PC-3 (cell line): ENCODE data around the gene TNC. TPM values are rescaled to one million over a fixed set of nuclear protein-coding genes. Genes with fewer than 3 reads are reported as not detected.

ENCODE experiments used
- ATAC-seq: fragments of 200-7000 bp; cut with Tn5 transposase; 2 replicates; pipeline ENCODE4 v1.9.1; 2020; ENCODE audit warnings: mild to moderate bottlenecking, moderate library complexity
- BruUV-seq: library from RNA; stranded (reverse); fragments of 400-500 nt; replicated peaks from 2 replicates; lab custom pipeline; 2021; lab: Mats Ljungman, UMichigan
- CTCF ChIA-PET: fragments of 300-600 bp; sonication (Branson Sonifier 250); formaldehyde crosslinking; loops from one replicate; lab custom pipeline; 2022; ENCODE audit warnings: antibody characterized with exemption; lab: Charles Lee
- POLR2A ChIA-PET: fragments of 300-600 bp; sonication (Branson Sonifier 250); formaldehyde crosslinking; loops from one replicate; lab custom pipeline; 2022; ENCODE audit warnings: antibody characterized with exemption; ENCODE audit not compliant: unreplicated experiment; lab: Charles Lee
- DNase-seq: peaks from one replicate; pipeline ENCODE4 v3.0.0-alpha.2; 2015
- H2AFZ ChIP-seq: fragments of 300-600 bp; sonication (generic); 2 replicates; pipeline ENCODE4 v1.6.0; 2016; ENCODE audit warnings: antibody characterized with exemption, low read length
- H3F3A ChIP-seq: fragments of 300-600 bp; sonication (generic); one replicate; pipeline ENCODE4 v1.6.0; 2017; ENCODE audit warnings: antibody characterized with exemption, low read length, control low read depth, mild to moderate bottlenecking; ENCODE audit not compliant: unreplicated experiment
- H3K27ac ChIP-seq: fragments of 300-600 bp; sonication (generic); 2 replicates; pipeline ENCODE4 v1.5.1; 2016; ENCODE audit warnings: mild to moderate bottlenecking, low read length
- H3K27me3 ChIP-seq: fragments of 300-600 bp; sonication (generic); 2 replicates; pipeline ENCODE4 v1.6.1; 2016; ENCODE audit warnings: low read length, mixed read lengths
- H3K36me3 ChIP-seq: fragments of 300-600 bp; sonication (generic); 2 replicates; pipeline ENCODE4 v1.6.1; 2016; ENCODE audit warnings: low read depth, mixed run types, low read length, mixed read lengths
- H3K4me1 ChIP-seq: fragments of 300-600 bp; sonication (generic); 2 replicates; pipeline ENCODE4 v1.5.1; 2016; ENCODE audit warnings: low read length; ENCODE audit not compliant: insufficient read depth
- H3K4me2 ChIP-seq: fragments of 300-600 bp; sonication (generic); 2 replicates; pipeline ENCODE4 v1.6.0; 2016; ENCODE audit warnings: low read length
- H3K4me3 ChIP-seq: fragments of 300-600 bp; sonication (generic); 2 replicates; pipeline ENCODE4 v1.5.1; 2016; ENCODE audit warnings: mild to moderate bottlenecking, low read length, mixed read lengths
- H3K79me2 ChIP-seq: fragments of 300-600 bp; sonication (generic); 2 replicates; pipeline ENCODE4 v1.6.1; 2017; ENCODE audit warnings: low read length, mixed read lengths
- H3K9ac ChIP-seq: fragments of 300-600 bp; sonication (generic); 2 replicates; pipeline ENCODE4 v1.6.0; 2016; ENCODE audit warnings: mild to moderate bottlenecking, low read length
- H3K9me2 ChIP-seq: fragments of 300-600 bp; sonication (generic); replicated peaks from 2 replicates; pipeline ENCODE4 v1.6.1; 2016; ENCODE audit warnings: mixed run types, low read length, mixed read lengths
- H3K9me3 ChIP-seq: fragments of 300-600 bp; sonication (generic); 2 replicates; pipeline ENCODE4 v1.6.1; 2016; ENCODE audit warnings: low read length, mixed read lengths
- H4K20me1 ChIP-seq: fragments of 300-600 bp; sonication (generic); 2 replicates; pipeline ENCODE4 v1.6.1; 2016; ENCODE audit warnings: low read length, mixed read lengths
- CTCF ChIP-seq: fragments of 300-600 bp; sonication (generic); conservative IDR thresholded peaks from 2 replicates; pipeline ENCODE4 v1.5.1; 2017; ENCODE audit warnings: antibody characterized with exemption, low read depth, mild to moderate bottlenecking, low read length
- EZH2 ChIP-seq: fragments of 300-600 bp; sonication (generic); IDR thresholded peaks from one replicate; pipeline ENCODE4 v1.6.1; 2017; ENCODE audit warnings: antibody characterized with exemption, mild to moderate bottlenecking, low read length; ENCODE audit not compliant: unreplicated experiment
- EZH2phosphoT487 ChIP-seq: fragments of 300-600 bp; sonication (generic); IDR thresholded peaks from 2 replicates; pipeline ENCODE4 v1.6.1; 2018; ENCODE audit warnings: mild to moderate bottlenecking, antibody characterized with exemption, low read length, borderline replicate concordance
- intact Hi-C: fragments of 100-400 bp; cut with micrococcal nuclease; formaldehyde crosslinking; loops from 2 replicates; pipeline ENCODE4 v1.9.0; 2023
- total RNA-seq: library from RNA; depleted of rRNA; stranded (reverse); fragments of >200 nt; gene quantifications from 2 replicates; pipeline ENCODE4 v1.2.3, GENCODE V29; 2014

The TNC gene
- total RNA-seq, 1 experiment from 2014 or later, result 60.1 TPM

- no peak for ATAC-seq
- CTCF ChIA-PET, result no interaction called here
- TF ChIP-seq CTCF (no peak), EZH2phosphoT487 (no peak), EZH2 (no peak)
Measured at GRCh38 chr9:115030006-115030405, 88.0 kb downstream of the TNC start.

GRCh38 chr9:115025721-115026120 is 92.2 kb downstream of the TNC start:
- Histone ChIP-seq H3K9me2 (no peaks in the 10 kb centered on the region), H3K4me2 (no peak overlapping the region), H4K20me1 (no peaks in the 10 kb centered on the region), H3K9me3 (no peaks in the 10 kb centered on the region), H3K36me3 (no peaks in the 10 kb centered on the region; the same call in none of the 2 replicates), H3K4me3 (no peak overlapping the region), H3K4me1 (peaks cover 4% of the 10 kb centered on the region; the same call in 1 of the 2 replicates), H3F3A (no peaks in the 10 kb centered on the region), H3K27me3 (no peaks in the 10 kb centered on the region), H3K27ac (no peak overlapping the region), H3K9ac (no peak overlapping the region), H2AFZ (no peak overlapping the region), H3K79me2 (no peaks in the 10 kb centered on the region)
- TF ChIP-seq EZH2phosphoT487 (no peak), EZH2 (no peak), CTCF (no peak)
- POLR2A ChIA-PET, result no interaction called here
- ATAC-seq (no peak), DNase-seq (no peak)
- intact Hi-C loops, result loop anchor here (10.0 kb wide), 1 partner anchor 159 kb away; no protein-coding TSS in a partner anchor
- CTCF ChIA-PET, result no interaction called here
- no TSS peak for BruUV-seq

More at GRCh38 chr9:115030006-115030405, 88.0 kb downstream of the TNC start:
- H3K27me3 ChIP-seq, result no peaks in the 10 kb centered on the region
- H3K4me2 ChIP-seq, result no peak overlapping the region
- no peaks in the 10 kb centered on the region for H3K9me2 ChIP-seq
- H3F3A ChIP-seq, result no peaks in the 10 kb centered on the region
- no peaks in the 10 kb centered on the region for H3K79me2 ChIP-seq
- no peak overlapping the region for H3K27ac ChIP-seq
- POLR2A ChIA-PET, result no interaction called here
- H2AFZ ChIP-seq, result no peak overlapping the region
- intact Hi-C loops, result no loop called here
- no peaks in the 10 kb centered on the region for H4K20me1 ChIP-seq
- no TSS peak for BruUV-seq
- H3K4me3 ChIP-seq, result no peak overlapping the region
- no peak for DNase-seq
- no peak overlapping the region for H3K9ac ChIP-seq
- no peaks in the 10 kb centered on the region for H3K9me3 ChIP-seq
- H3K4me1 ChIP-seq, result peaks cover 4% of the 10 kb centered on the region; the same call in 1 of the 2 replicates
- H3K36me3 ChIP-seq, result no peaks in the 10 kb centered on the region; the same call in none of the 2 replicates

GRCh38 chr9:115024925-115025535 is 92.9 kb downstream of the TNC start:
- no peaks in the 10 kb centered on the region for H4K20me1 ChIP-seq
- intact Hi-C loops, result loop anchor here (10.0 kb wide), 1 partner anchor 160 kb away; no protein-coding TSS in a partner anchor
- H3K4me1 ChIP-seq, result peaks cover 4% of the 10 kb centered on the region; the same call in 1 of the 2 replicates
- TF ChIP-seq EZH2phosphoT487 (no peak), CTCF (no peak), EZH2 (no peak)
- H3K4me3 ChIP-seq, result no peak overlapping the region
- no peak overlapping the region for H3K9ac ChIP-seq
- H3K79me2 ChIP-seq, result no peaks in the 10 kb centered on the region
- H2AFZ ChIP-seq, result no peak overlapping the region
- H3K36me3 ChIP-seq, result no peaks in the 10 kb centered on the region; the same call in none of the 2 replicates
- no peak overlapping the region for H3K4me2 ChIP-seq
- CTCF ChIA-PET, result no interaction called here
- no peaks in the 10 kb centered on the region for H3K9me3 ChIP-seq
- H3K27ac ChIP-seq, result no peak overlapping the region
- no TSS peak for BruUV-seq
- ATAC-seq (no peak), DNase-seq (peak; percentile 43)
- POLR2A ChIA-PET, result no interaction called here
- no peaks in the 10 kb centered on the region for H3K9me2 ChIP-seq
- H3F3A ChIP-seq, result no peaks in the 10 kb centered on the region
- no peaks in the 10 kb centered on the region for H3K27me3 ChIP-seq
